Measurements from ENCODE around the gene PCNX2. TPM values are rescaled to one million over a fixed set of nuclear protein-coding genes. Genes with fewer than 3 reads are reported as not detected.

Gene PCNX2
- total RNA-seq, 1 experiment from 2014 or later = 15.0 TPM

GRCh38 chr1:233193741-233194140, 101.8 kb downstream of the PCNX2 start:
- CTCF ChIA-PET = no interaction called here
- peaks cover 14% of the 10 kb centered on the region for H3K9me3 Mint-ChIP-seq (ENCODE audit: unreplicated experiment)
- H3K4me1 Mint-ChIP-seq (ENCODE audit: low read depth, unreplicated experiment) = no peaks in the 10 kb centered on the region
- no peak for TF ChIP-seq CTCF (IDR thresholded peaks at IDR 0.05; ENCODE audit: insufficient read depth in 1 of 2, low read depth in 1 of 2, low read length in 1 of 2, severe bottlenecking in 1 of 2, unreplicated experiment in 1 of 2)
- no peaks in the 10 kb centered on the region for H3K27me3 ChIP-seq (replicated peaks; ENCODE audit: control insufficient read depth, insufficient read depth, low read length)
- no peaks in the 10 kb centered on the region for H3K27me3 Mint-ChIP-seq (ENCODE audit: insufficient read depth, unreplicated experiment)
- BruUV-seq (replicated peaks) = no TSS peak
- H3K36me3 Mint-ChIP-seq (ENCODE audit: insufficient read depth, unreplicated experiment) = peaks cover 10% of the 10 kb centered on the region
- POLR2A ChIA-PET = no interaction called here
- intact Hi-C loops (cut with micrococcal nuclease; ENCODE audit: unreplicated experiment) = no loop called here
- DNase-seq = no peak
- no peak overlapping the region for H3K4me3 ChIP-seq (ENCODE audit: low read depth, low read length)
- H3K36me3 ChIP-seq (ENCODE audit: control insufficient read depth, insufficient read depth, low read length) = no peaks in the 10 kb centered on the region
- H3K9me3 ChIP-seq = peaks cover 8% of the 10 kb centered on the region
- H3K4me3 Mint-ChIP-seq (ENCODE audit: unreplicated experiment) = no peak overlapping the region
- H3K4me1 ChIP-seq = no peaks in the 10 kb centered on the region
- H3K27ac Mint-ChIP-seq (ENCODE audit: unreplicated experiment) = no peak overlapping the region

DNA sequence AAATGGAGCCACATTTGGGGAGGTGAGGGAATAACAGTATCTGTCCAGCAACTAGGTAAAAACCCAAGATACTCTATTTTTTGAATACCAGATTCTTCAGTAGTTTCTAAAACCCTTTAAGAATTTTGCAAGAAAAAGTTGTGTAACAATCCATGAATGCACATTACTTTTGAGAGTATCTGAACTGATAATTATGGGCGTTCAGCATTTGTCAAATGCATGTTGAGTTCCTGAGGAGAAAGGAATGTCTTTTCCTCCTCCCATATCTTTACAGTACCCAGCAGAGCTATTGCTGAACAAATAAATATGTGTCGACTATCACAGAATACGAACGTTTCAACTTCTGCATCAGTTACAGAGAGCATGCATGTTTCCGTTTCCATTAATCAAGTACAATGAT, 104.5 kb downstream of the PCNX2 start:
- Mint-ChIP-seq H3K27me3 (ENCODE audit: insufficient read depth, unreplicated experiment) (no peaks in the 10 kb centered on the region), H3K4me1 (ENCODE audit: low read depth, unreplicated experiment) (no peaks in the 10 kb centered on the region), H3K36me3 (ENCODE audit: insufficient read depth, unreplicated experiment) (peaks cover 10% of the 10 kb centered on the region), H3K4me3 (ENCODE audit: unreplicated experiment) (no peak overlapping the region), H3K27ac (ENCODE audit: unreplicated experiment) (no peak overlapping the region), H3K9me3 (ENCODE audit: unreplicated experiment) (peaks cover 14% of the 10 kb centered on the region)
- intact Hi-C loops (cut with micrococcal nuclease; ENCODE audit: unreplicated experiment) = no loop called here
- Histone ChIP-seq H3K4me3 (ENCODE audit: low read depth, low read length) (no peak overlapping the region), H3K36me3 (ENCODE audit: control insufficient read depth, insufficient read depth, low read length) (no peaks in the 10 kb centered on the region), H3K4me1 (no peaks in the 10 kb centered on the region), H3K27me3 (replicated peaks; ENCODE audit: control insufficient read depth, insufficient read depth, low read length) (no peaks in the 10 kb centered on the region), H3K9me3 (peaks cover 8% of the 10 kb centered on the region)
- TF ChIP-seq CTCF (IDR thresholded peaks at IDR 0.05; ENCODE audit: insufficient read depth in 1 of 2, low read depth in 1 of 2, low read length in 1 of 2, severe bottlenecking in 1 of 2, unreplicated experiment in 1 of 2) = no peak
- no TSS peak for BruUV-seq (replicated peaks)
- DNase-seq = no peak
- CTCF ChIA-PET = no interaction called here
- POLR2A ChIA-PET = no interaction called here

DNA sequence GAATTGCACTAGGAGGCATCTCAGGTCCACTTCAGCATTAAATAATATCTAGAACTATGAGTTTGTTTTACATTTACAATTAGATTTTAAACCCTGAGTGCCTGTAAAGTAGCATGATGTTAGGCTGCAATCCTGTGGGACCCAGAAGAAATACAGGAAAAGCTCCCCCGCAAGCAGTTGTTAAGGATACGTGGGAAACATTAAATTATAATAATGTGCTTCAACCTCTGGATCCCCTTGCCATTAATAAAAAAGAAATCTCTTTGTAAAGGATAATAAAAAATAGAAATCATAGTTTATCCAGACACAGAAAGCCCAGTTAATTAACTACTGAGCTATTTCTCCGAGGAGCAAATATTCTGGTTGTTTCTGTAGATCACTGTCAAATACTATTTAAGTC, 106.0 kb downstream of the PCNX2 start:
- H3K36me3 Mint-ChIP-seq (ENCODE audit: insufficient read depth, unreplicated experiment) = peaks cover 10% of the 10 kb centered on the region
- CTCF ChIA-PET = no interaction called here
- no TSS peak for BruUV-seq (replicated peaks)

More for the DNA sequence above, 106.0 kb downstream of the PCNX2 start:
- H3K27me3 Mint-ChIP-seq (ENCODE audit: insufficient read depth, unreplicated experiment) = no peaks in the 10 kb centered on the region
- no peaks in the 10 kb centered on the region for H3K27me3 ChIP-seq (replicated peaks; ENCODE audit: control insufficient read depth, insufficient read depth, low read length)
- no peaks in the 10 kb centered on the region for H3K4me1 Mint-ChIP-seq (ENCODE audit: low read depth, unreplicated experiment)
- no peaks in the 10 kb centered on the region for H3K9me3 ChIP-seq
- H3K4me3 Mint-ChIP-seq (ENCODE audit: unreplicated experiment) = no peak overlapping the region
- no peak for DNase-seq
- H3K4me1 ChIP-seq = no peaks in the 10 kb centered on the region
- H3K4me3 ChIP-seq (ENCODE audit: low read depth, low read length) = no peak overlapping the region
- no peaks in the 10 kb centered on the region for H3K36me3 ChIP-seq (ENCODE audit: control insufficient read depth, insufficient read depth, low read length)
- intact Hi-C loops (cut with micrococcal nuclease; ENCODE audit: unreplicated experiment) = no loop called here
- POLR2A ChIA-PET = no interaction called here
- H3K27ac Mint-ChIP-seq (ENCODE audit: unreplicated experiment) = no peak overlapping the region
- TF ChIP-seq CTCF (IDR thresholded peaks at IDR 0.05; ENCODE audit: insufficient read depth in 1 of 2, low read depth in 1 of 2, low read length in 1 of 2, severe bottlenecking in 1 of 2, unreplicated experiment in 1 of 2) = no peak
- peaks cover 14% of the 10 kb centered on the region for H3K9me3 Mint-ChIP-seq (ENCODE audit: unreplicated experiment)
